GM12878 (cell line): ENCODE data around the gene DUSP18. TPM values are rescaled to one million over a fixed set of nuclear protein-coding genes. Genes with fewer than 3 reads are reported as not detected.

Source experiments
- ATAC-seq: fragments of 200-7000 bp; cut with Tn5 transposase; 3 replicates; pipeline ENCODE4 v1.9.1; 2020; ENCODE audit warnings: mild to moderate bottlenecking, moderate library complexity
- BruUV-seq: library from RNA; stranded (reverse); fragments of 400-500 nt; replicated peaks from 2 replicates; lab custom pipeline; 2021; lab: Mats Ljungman, UMichigan
- CTCF ChIA-PET: fragments of 300-600 bp; sonication (Branson Sonifier 250); formaldehyde crosslinking; extraction: SDS; loops from one replicate; lab custom pipeline; 2021; ENCODE audit warnings: inconsistent platforms; lab: Yijun Ruan, JAX
- POLR2A ChIA-PET: fragments of 350-600 bp; formaldehyde crosslinking; extraction: SDS; loops from one replicate; lab custom pipeline; 2021; ENCODE audit warnings: inconsistent platforms; lab: Charles Lee
- RAD21 ChIA-PET: fragments of 300-600 bp; sonication (Branson Sonifier 250); formaldehyde crosslinking; loops from one replicate; lab custom pipeline; 2023; ENCODE audit warnings: antibody characterized with exemption; ENCODE audit not compliant: unreplicated experiment; lab: Charles Lee
- SMC1A ChIA-PET: fragments of 300-600 bp; sonication (Branson Sonifier 250); formaldehyde crosslinking; loops from one replicate; lab custom pipeline; 2023; ENCODE audit not compliant: unreplicated experiment, uncharacterized antibody; lab: Charles Lee
- DNase-seq: peaks from one replicate; pipeline ENCODE4 v3.0.0-alpha.2; 2011; ENCODE audit warnings: low read depth, low spot score
- FAIRE-seq: peaks from 3 replicates; lab custom pipeline; 2011; peaks lifted over from hg19 to GRCh38; lab: Jason Lieb, UNC
- H2AFZ ChIP-seq: 2 replicates; pipeline ENCODE4 v1.6.0; 2011; ENCODE audit warnings: low read depth, low read length, control low read depth; ENCODE audit not compliant: control insufficient read depth
- H3K27ac ChIP-seq: 2 replicates; pipeline ENCODE4 v1.5.1; 2011; ENCODE audit warnings: control low read depth; ENCODE audit not compliant: control insufficient read depth, insufficient read depth
- H3K27me3 ChIP-seq, 2 experiments: replicated peaks in 1 of 2; 2 replicates each; pipeline versions ENCODE4 v1.6.0 to v1.6.1; 2011; ENCODE audit warnings: low read length in 1 of 2; ENCODE audit not compliant: control insufficient read depth in 2 of 2, insufficient read depth in 2 of 2
- H3K36me3 ChIP-seq, 2 experiments: 2 replicates each; pipeline ENCODE4 v1.5.1; 2011; ENCODE audit warnings: low read length in 1 of 2; ENCODE audit not compliant: control insufficient read depth in 2 of 2, insufficient read depth in 2 of 2
- H3K4me1 ChIP-seq: 2 replicates; pipeline ENCODE4 v1.6.1; 2011; ENCODE audit warnings: mild to moderate bottlenecking, low read length, moderate library complexity, mixed read lengths; ENCODE audit not compliant: control insufficient read depth, insufficient read depth
- H3K4me2 ChIP-seq: 2 replicates; pipeline ENCODE4 v1.6.0; 2011; ENCODE audit warnings: control low read depth; ENCODE audit not compliant: control insufficient read depth, insufficient read depth
- H3K4me3 ChIP-seq: fragments of 200-600 bp; sonication (generic); 2 replicates; pipeline ENCODE4 v1.5.1; 2016
- H3K79me2 ChIP-seq: 2 replicates; pipeline ENCODE4 v1.6.0; 2011; ENCODE audit warnings: low read length; ENCODE audit not compliant: control insufficient read depth, insufficient read depth
- H3K9ac ChIP-seq: 2 replicates; pipeline ENCODE4 v1.8.0; 2011; ENCODE audit warnings: low read length, control low read depth, mixed read lengths; ENCODE audit not compliant: control insufficient read depth, insufficient read depth
- H3K9me3 ChIP-seq: replicated peaks from 3 replicates; pipeline ENCODE4 v1.5.1; 2011; ENCODE audit warnings: mild to moderate bottlenecking, low read length; ENCODE audit not compliant: control insufficient read depth, insufficient read depth
- H4K20me1 ChIP-seq: 2 replicates; pipeline ENCODE4 v1.6.0; 2011; ENCODE audit not compliant: control insufficient read depth, insufficient read depth
- RB1 ChIP-seq: fragments of 450-650 bp; formaldehyde crosslinking; IDR thresholded peaks from 2 replicates; pipeline ENCODE4 v1.6.1; 2017; ENCODE audit warnings: mild to moderate bottlenecking, borderline replicate concordance
- SMAD1 ChIP-seq: fragments of 450-650 bp; IDR thresholded peaks from 2 replicates; pipeline ENCODE4 v1.6.1; 2018; ENCODE audit warnings: mild to moderate bottlenecking, low read depth; ENCODE audit not compliant: partially characterized antibody
- SMARCA5 ChIP-seq: fragments of 450-650 bp; IDR thresholded peaks from 2 replicates; pipeline ENCODE4 v1.6.1; 2017; ENCODE audit warnings: mild to moderate bottlenecking
- ZBTB11 ChIP-seq: fragments of 450-650 bp; formaldehyde crosslinking; IDR thresholded peaks from 2 replicates; pipeline ENCODE4 v1.5.0; 2022; ENCODE audit warnings: mild to moderate bottlenecking, missing genetic modification characterization
- WGBS: methylation state at CpG from one replicate; pipeline ENCODE4 v1.1.6; 2016; ENCODE audit warnings: low lambda C conversion rate; ENCODE audit not compliant: insufficient replicate concordance, insufficient coverage; ENCODE audit errors: missing lambda C conversion rate; 5-methylcytosine and 5-hydroxymethylcytosine counted together
- in situ Hi-C: fragments of 300-500 bp; cut with MboI; formaldehyde crosslinking; loops from 9 replicates; pipeline ENCODE4 v1.14.3; 2018; ENCODE audit warnings: mixed read lengths
- intact Hi-C: fragments of 100-400 bp; cut with micrococcal nuclease; formaldehyde crosslinking; loops from one replicate; pipeline ENCODE4 v1.14.2; 2022; ENCODE audit not compliant: unreplicated experiment
- polyA plus RNA-seq, 11 experiments: library from polyadenylated mRNA; depleted of rRNA in 4 of 11; unstranded in 6 of 11; stranded (reverse) in 5 of 11; fragments of >200 nt; fragmentation: Nextera tagmentation in 4 of 11; fragmentation: Illumina TruSeq in 1 of 11; extraction: Ambion mirVana in 4 of 11; extraction: Trizol in 1 of 11; gene quantifications; 1 replicate in 1 of 11; 2 replicates in 10 of 11; pipeline versions ENCODE4 v1.2.1 to v1.2.3, GENCODE V29; 2011 to 2016; ENCODE audit warnings: inconsistent platforms in 2 of 11, missing spikeins in 2 of 11, low read depth in 1 of 11
- total RNA-seq, 4 experiments: library from RNA; depleted of rRNA in 3 of 4; stranded (reverse); fragments of >200 nt in 3 of 4; fragmentation: Illumina TruSeq in 1 of 4; extraction: Trizol in 1 of 4; gene quantifications; 2 replicates each; pipeline versions ENCODE4 v1.2.1 to v1.2.3, GENCODE V29; 2013 to 2021

Gene DUSP18
- total and polyA plus RNA-seq, 10 of the 15 experiments (the other 5 are each of a cell fraction or from before 2014, with no cell fraction given): 1.9 to 11.9 (median 7.7) TPM

DNA sequence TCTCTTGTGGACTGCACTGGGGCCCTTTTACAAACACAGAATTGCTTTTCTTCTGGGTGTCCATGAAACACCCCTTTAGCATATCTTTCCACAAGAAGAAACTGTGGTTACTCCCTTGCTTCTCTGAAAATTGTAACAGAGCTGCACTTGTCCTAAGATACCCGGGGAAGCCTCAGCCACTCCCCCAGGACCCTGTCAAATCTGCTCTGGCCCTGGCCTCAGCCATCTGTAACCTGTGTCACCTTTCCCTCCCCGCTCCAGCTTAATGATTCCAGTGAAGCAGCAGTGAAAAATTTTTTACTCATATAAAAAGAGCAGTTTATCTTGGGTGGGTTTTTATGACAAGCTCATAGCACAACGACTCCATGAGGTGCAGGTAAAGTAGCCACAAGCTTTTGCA lies 3.4 kb upstream of the DUSP18 start:
- WGBS: 53% methylated on average over 3 of the region's 3 CpGs
- in situ Hi-C loops (no loop called here), intact Hi-C loops (no loop called here)
- FAIRE-seq (no peak), DNase-seq (no peak), ATAC-seq (no peak)
- H4K20me1 ChIP-seq: no peaks in the 10 kb centered on the region
- POLR2A ChIA-PET: no interaction called here
- H3K4me1 ChIP-seq: no peaks in the 10 kb centered on the region
- SMC1A ChIA-PET: interaction anchor here (1.4 to 1.6 kb wide), 2 partner anchors 36 to 84 kb away, joined by 3 read pairs; no protein-coding TSS in a partner anchor
- H3K36me3 ChIP-seq: no peaks in the 10 kb centered on the region
- H3K79me2 ChIP-seq: no peaks in the 10 kb centered on the region
- CTCF ChIA-PET: interaction anchor here (2.1 kb wide), 1 partner anchor 36 kb away, joined by 6 read pairs; no protein-coding TSS in a partner anchor
- BruUV-seq: no TSS peak
- H3K4me3 ChIP-seq: no peak overlapping the region
- no peak for TF ChIP-seq ZBTB11 (CRISPR knock-in tag)
- no peak for TF ChIP-seq SMAD1
- TF ChIP-seq SMARCA5: no peak
- TF ChIP-seq RB1: no peak
- H3K9ac ChIP-seq: no peak overlapping the region
- no peak overlapping the region for H2AFZ ChIP-seq
- H3K4me2 ChIP-seq: no peak overlapping the region
- RAD21 ChIA-PET: no interaction called here
- no peaks in the 10 kb centered on the region for H3K9me3 ChIP-seq
- no peak overlapping the region for H3K27ac ChIP-seq
- H3K27me3 ChIP-seq: no peaks in the 10 kb centered on the region
